OCI-LY1 (cell line): Measurements from ENCODE around the gene PEAK1.

Experiments used
- EZH2 ChIP-seq: fragments of 200-600 bp; sonication (generic), shearing (Covaris generic); IDR thresholded peaks from 2 replicates; pipeline ENCODE4 v1.8.0; 2017; ENCODE audit warnings: borderline replicate concordance, mixed run types, mild to moderate bottlenecking, antibody characterized with exemption, low read length, moderate library complexity, mixed read lengths
- TF ChIP-seq, protein P1 (sequence below): fragments of 200-600 bp; sonication (generic), shearing (Covaris generic); IDR thresholded peaks from 2 replicates; pipeline ENCODE4 v1.5.1; 2017; ENCODE audit warnings: mild to moderate bottlenecking, antibody characterized with exemption, low read length, moderate library complexity, mixed read lengths

DNA sequence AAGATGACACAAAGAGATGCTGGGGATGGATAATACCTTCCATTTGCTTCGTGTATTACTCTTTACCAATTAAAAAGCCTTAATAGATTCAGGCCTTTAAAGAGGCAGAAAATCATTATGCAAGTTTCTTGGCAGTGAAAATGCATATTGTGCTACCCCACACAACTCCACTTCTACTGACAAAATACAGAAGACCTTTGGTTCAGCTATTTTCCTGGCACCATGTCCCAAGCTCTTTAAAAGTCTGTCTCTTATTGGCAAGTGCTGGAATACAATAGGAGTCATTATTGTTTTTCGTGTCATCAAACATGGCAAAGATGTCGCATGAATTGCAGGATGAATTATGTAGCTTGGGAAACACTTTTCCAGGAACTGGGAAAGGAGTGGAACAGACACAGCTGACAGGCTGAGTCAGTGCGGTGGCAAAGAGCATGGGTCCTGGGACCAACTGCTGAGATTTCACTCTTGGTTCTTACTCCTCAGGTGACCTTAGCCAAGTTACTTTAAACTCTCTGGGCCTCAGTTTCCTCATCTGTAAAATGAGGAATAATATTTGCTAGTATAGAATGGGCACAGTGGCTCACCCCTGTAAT lies 343.5 kb downstream of the PEAK1 start:
- TF ChIP-seq, protein P1, sequence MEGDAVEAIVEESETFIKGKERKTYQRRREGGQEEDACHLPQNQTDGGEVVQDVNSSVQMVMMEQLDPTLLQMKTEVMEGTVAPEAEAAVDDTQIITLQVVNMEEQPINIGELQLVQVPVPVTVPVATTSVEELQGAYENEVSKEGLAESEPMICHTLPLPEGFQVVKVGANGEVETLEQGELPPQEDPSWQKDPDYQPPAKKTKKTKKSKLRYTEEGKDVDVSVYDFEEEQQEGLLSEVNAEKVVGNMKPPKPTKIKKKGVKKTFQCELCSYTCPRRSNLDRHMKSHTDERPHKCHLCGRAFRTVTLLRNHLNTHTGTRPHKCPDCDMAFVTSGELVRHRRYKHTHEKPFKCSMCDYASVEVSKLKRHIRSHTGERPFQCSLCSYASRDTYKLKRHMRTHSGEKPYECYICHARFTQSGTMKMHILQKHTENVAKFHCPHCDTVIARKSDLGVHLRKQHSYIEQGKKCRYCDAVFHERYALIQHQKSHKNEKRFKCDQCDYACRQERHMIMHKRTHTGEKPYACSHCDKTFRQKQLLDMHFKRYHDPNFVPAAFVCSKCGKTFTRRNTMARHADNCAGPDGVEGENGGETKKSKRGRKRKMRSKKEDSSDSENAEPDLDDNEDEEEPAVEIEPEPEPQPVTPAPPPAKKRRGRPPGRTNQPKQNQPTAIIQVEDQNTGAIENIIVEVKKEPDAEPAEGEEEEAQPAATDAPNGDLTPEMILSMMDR: no peak
- no peak for TF ChIP-seq EZH2
